T-cell (primary cell): ENCODE data around the gene MEN1. TPM values are rescaled to one million over a fixed set of nuclear protein-coding genes. Genes with fewer than 3 reads are reported as not detected.

ENCODE experiments used
- ATAC-seq, 4 experiments: fragments of 200-7000 bp in 3 of 4; fragments of 150-1000 bp in 1 of 4; cut with Tn5 transposase; replicated peaks in 1 of 4; 1 replicate in 3 of 4; 2 replicates in 1 of 4; pipeline ENCODE4 v1.10.0; 2021; ENCODE audit warnings: moderate library complexity in 3 of 4, mild to moderate bottlenecking in 2 of 4, moderate number of reproducible peaks in 1 of 4
- CTCF ChIA-PET, 2 donors: fragments of 300-600 bp; sonication (Branson Sonifier 250); formaldehyde crosslinking; loops; one replicate each; lab custom pipeline; 2022; ENCODE audit warnings: antibody characterized with exemption in 2 of 2; lab: Charles Lee
- POLR2A ChIA-PET, 2 donors: fragments of 300-600 bp; sonication (Branson Sonifier 250); formaldehyde crosslinking; loops; one replicate each; lab custom pipeline; 2022; ENCODE audit warnings: antibody characterized with exemption in 2 of 2; lab: Charles Lee
- DNase-seq, 35 experiments: peaks; one replicate each; pipeline versions ENCODE4 v3.0.0 to v3.0.0-alpha.2; 2013 to 2023
- H3K27ac ChIP-seq: one replicate; pipeline ENCODE4 v1.5.1; 2013; ENCODE audit warnings: low read length
- H3K27me3 ChIP-seq, 2 experiments: replicated peaks in 1 of 2; 1 replicate in 1 of 2; 2 replicates in 1 of 2; pipeline versions ENCODE4 v1.6.1 to v1.7.0; 2013; ENCODE audit warnings: low read length in 1 of 2, mixed read lengths in 1 of 2; ENCODE audit not compliant: control insufficient read depth in 2 of 2, insufficient read depth in 2 of 2; ENCODE audit errors: extremely low read depth in 1 of 2
- H3K36me3 ChIP-seq, 2 donors: 1 replicate in 1 of 2; 2 replicates in 1 of 2; pipeline versions ENCODE4 v1.6.1 to v1.7.0; 2013; ENCODE audit warnings: low read length in 1 of 2; ENCODE audit not compliant: control insufficient read depth in 2 of 2, insufficient read depth in 1 of 2; ENCODE audit errors: extremely low read depth in 1 of 2
- H3K4me1 ChIP-seq, 2 experiments: 1 replicate in 1 of 2; 2 replicates in 1 of 2; pipeline versions ENCODE4 v1.6.1 to v1.7.0; 2013; ENCODE audit warnings: low read length in 2 of 2, mixed read lengths in 1 of 2; ENCODE audit not compliant: insufficient read depth in 2 of 2, control insufficient read depth in 1 of 2; ENCODE audit errors: extremely low read depth in 1 of 2
- H3K4me3 ChIP-seq, 2 donors: 1 replicate in 1 of 2; 2 replicates in 1 of 2; pipeline versions ENCODE4 v1.5.1 to v1.7.0; 2013; ENCODE audit warnings: mild to moderate bottlenecking in 2 of 2, low read length in 1 of 2, moderate library complexity in 1 of 2; ENCODE audit not compliant: control insufficient read depth in 1 of 2; ENCODE audit errors: extremely low read depth in 1 of 2
- H3K9me3 ChIP-seq: 2 replicates; pipeline ENCODE4 v1.7.0; 2013
- H3K27ac Mint-ChIP-seq, 2 donors: one replicate each; pipeline ENCODE4 v1.8.0; 2020 to 2021; ENCODE audit warnings: mild to moderate bottlenecking in 2 of 2, mixed read lengths in 2 of 2
- H3K27me3 Mint-ChIP-seq, 2 donors: one replicate each; pipeline ENCODE4 v1.8.0; 2021 to 2022; ENCODE audit warnings: mixed read lengths in 2 of 2
- H3K36me3 Mint-ChIP-seq: one replicate; pipeline ENCODE4 v1.8.0; 2021; ENCODE audit warnings: mixed read lengths
- H3K4me1 Mint-ChIP-seq, 3 donors: one replicate each; pipeline ENCODE4 v1.8.0; 2020 to 2022; ENCODE audit warnings: mixed read lengths in 3 of 3, mild to moderate bottlenecking in 1 of 3
- H3K4me3 Mint-ChIP-seq, 3 donors: one replicate each; pipeline ENCODE4 v1.8.0; 2020 to 2022; ENCODE audit warnings: mild to moderate bottlenecking in 3 of 3, mixed read lengths in 3 of 3, moderate library complexity in 3 of 3
- H3K9me3 Mint-ChIP-seq, 3 donors: one replicate each; pipeline ENCODE4 v1.8.0; 2020 to 2022; ENCODE audit warnings: mixed read lengths in 3 of 3
- WGBS: methylation state at CpG from one replicate; pipeline ENCODE4 v1.1.5; 2013; ENCODE audit warnings: missing lambda C conversion rate; ENCODE audit not compliant: insufficient coverage; 5-methylcytosine and 5-hydroxymethylcytosine counted together
- total RNA-seq, 35 experiments: library from RNA in 6 of 35; stranded (reverse) in 6 of 35; fragments of 120-200 nt in 1 of 35; gene quantifications; one replicate each; pipeline versions ENCODE4 v1.2.1 to v1.2.4 and lab custom pipeline; 2013 to 2026

MEN1 gene
- total RNA-seq, 5 donors from 2014 or later (not counting 1 experiment from before 2014, with no cell fraction given), result 31.7 to 62.0 (median 49.6) TPM

GRCh38 chr11:64760759-64761420 lies 49.5 kb downstream of the MEN1 start:
- Mint-ChIP-seq H3K27ac (peak overlapping the region; percentile 88 to 93), H3K36me3 (peaks cover 34% of the 10 kb centered on the region), H3K4me1 (peaks cover 66 to 76% (median 74%) of the 10 kb centered on the region in 3 donors), H3K9me3 (no peaks in the 10 kb centered on the region), H3K4me3 (peak overlapping the region in 2 of 3 donors; percentile 21 to 86), H3K27me3 (no peaks in the 10 kb centered on the region)
- H3K4me3 ChIP-seq, result no peak overlapping the region
- 81% methylated on average over 6 of the region's 7 CpGs for WGBS
- peaks cover 17 to 39% of the 10 kb centered on the region in 2 donors for H3K36me3 ChIP-seq
- peaks cover 52 to 95% of the 10 kb centered on the region in 2 experiments for H3K4me1 ChIP-seq
- DNase-seq, result no peak
- CTCF ChIA-PET, result interaction anchor here (0.6 to 1.3 kb wide), 4 partner anchors 10 to 90 kb away, joined by 3 to 7 read pairs (median 4); no protein-coding TSS in a partner anchor
- no peaks in the 10 kb centered on the region for H3K9me3 ChIP-seq
- no peaks in the 10 kb centered on the region for H3K27me3 ChIP-seq
- peak overlapping the region; percentile 56 for H3K27ac ChIP-seq
- POLR2A ChIA-PET, result interaction anchor here (0.6 to 2.0 kb wide), 10 partner anchors 12 to 699 kb away, joined by 3 to 11 read pairs (median 3); no protein-coding TSS in a partner anchor
- no peak for ATAC-seq

- H3K4me3 Mint-ChIP-seq, result peak within 1 kb of the TSS in 1 of 3 donors; percentile 86
- ChIA-PET POLR2A (interaction anchor here (0.6 to 2.0 kb wide), 5 partner anchors 15 to 56 kb away, joined by 3 to 11 read pairs (median 4); no protein-coding TSS in a partner anchor), CTCF (interaction anchor here in 1 of 2 donors (0.7 to 1.3 kb wide), 3 partner anchors 9 to 15 kb away, joined by 3 to 7 read pairs (median 4); no protein-coding TSS in a partner anchor)
- H3K27ac Mint-ChIP-seq, result peak within 1 kb of the TSS; percentile 88 to 93
- ATAC-seq (peak in 1 of 4 experiments; percentile 5), DNase-seq (peak in 1 of 35 experiments; percentile 23)
- H3K4me1 Mint-ChIP-seq, result peaks cover 59 to 68% (median 67%) of the 10 kb centered on the region in 3 donors
- Histone ChIP-seq H3K36me3 (peaks cover 19 to 31% of the 10 kb centered on the region in 2 donors), H3K4me3 (no peak within 1 kb of the TSS), H3K9me3 (no peaks in the 10 kb centered on the region), H3K4me1 (peaks cover 47 to 94% of the 10 kb centered on the region in 2 experiments), H3K27ac (peak within 1 kb of the TSS; percentile 56), H3K27me3 (no peaks in the 10 kb centered on the region)
- peaks cover 26% of the 10 kb centered on the region for H3K36me3 Mint-ChIP-seq
- 91% methylated on average over 11 of the region's 24 CpGs for WGBS
- H3K9me3 Mint-ChIP-seq, result no peaks in the 10 kb centered on the region
- H3K27me3 Mint-ChIP-seq, result no peaks in the 10 kb centered on the region
Measured at GRCh38 chr11:64759722-64760719, 50.3 kb downstream of the MEN1 start, which contains the start of gene PYGM. TSS of gene PYGM (minus strand) at chr11:64759974. CDS start at chr11:64759898, 76 bp downstream.

- H3K4me1 Mint-ChIP-seq, result peaks cover 51 to 60% (median 59%) of the 10 kb centered on the region in 3 donors
- ChIA-PET POLR2A (interaction anchor here (0.6 to 0.8 kb wide), 4 partner anchors 18 to 1822 kb away, joined by 4 to 10 read pairs (median 6); no protein-coding TSS in a partner anchor), CTCF (interaction anchor here in 1 of 2 donors (0.7 to 1.3 kb wide), 3 partner anchors 8 to 15 kb away, joined by 3 to 7 read pairs (median 4); no protein-coding TSS in a partner anchor)
- ATAC-seq, result no peak
- H3K27ac Mint-ChIP-seq, result peak overlapping the region; percentile 22 to 93
- H3K4me3 Mint-ChIP-seq, result peak overlapping the region in 1 of 3 donors; percentile 60
- H3K36me3 ChIP-seq, result peaks cover 17 to 25% of the 10 kb centered on the region in 2 donors
- DNase-seq, result no peak
- no peaks in the 10 kb centered on the region for H3K9me3 ChIP-seq
- H3K27ac ChIP-seq, result no peak overlapping the region
- H3K27me3 Mint-ChIP-seq, result no peaks in the 10 kb centered on the region
- 95% methylated on average over 18 of the region's 21 CpGs for WGBS
- H3K27me3 ChIP-seq, result no peaks in the 10 kb centered on the region
- H3K9me3 Mint-ChIP-seq, result no peaks in the 10 kb centered on the region
- peaks cover 19% of the 10 kb centered on the region for H3K36me3 Mint-ChIP-seq
- peaks cover 41 to 90% of the 10 kb centered on the region in 2 experiments for H3K4me1 ChIP-seq
- H3K4me3 ChIP-seq, result no peak overlapping the region
Measured at GRCh38 chr11:64759131-64759721, 51.1 kb downstream of the MEN1 start.

- peaks cover 13% of the 10 kb centered on the region for H3K36me3 Mint-ChIP-seq
- H3K36me3 ChIP-seq, result peaks cover 17 to 28% of the 10 kb centered on the region in 2 donors
- peaks cover 44 to 54% (median 53%) of the 10 kb centered on the region in 3 donors for H3K4me1 Mint-ChIP-seq
- H3K27ac Mint-ChIP-seq, result peak overlapping the region in 1 of 2 donors; percentile 65
- no peak overlapping the region for H3K27ac ChIP-seq
- H3K4me3 ChIP-seq, result no peak overlapping the region
- peaks cover 37 to 88% of the 10 kb centered on the region in 2 experiments for H3K4me1 ChIP-seq
- ATAC-seq, result no peak
- ChIA-PET POLR2A (interaction anchor here in 1 of 2 donors (0.5 to 0.6 kb wide), 3 partner anchors 114 to 1823 kb away, joined by 4 to 8 read pairs (median 4); no protein-coding TSS in a partner anchor), CTCF (no interaction called here)
- no peaks in the 10 kb centered on the region for H3K9me3 ChIP-seq
- 98% methylated on average over 5 of the region's 15 CpGs for WGBS
- DNase-seq, result peak in 1 of 35 experiments; percentile 23
- H3K4me3 Mint-ChIP-seq, result no peak overlapping the region
- H3K27me3 ChIP-seq, result no peaks in the 10 kb centered on the region
- no peaks in the 10 kb centered on the region for H3K27me3 Mint-ChIP-seq
- no peaks in the 10 kb centered on the region for H3K9me3 Mint-ChIP-seq
Measured at GRCh38 chr11:64758330-64759079, 51.8 kb downstream of the MEN1 start.

GRCh38 chr11:64757549-64758329 lies 52.6 kb downstream of the MEN1 start:
- peak overlapping the region; percentile 68 to 76 for H3K27ac Mint-ChIP-seq
- Histone ChIP-seq H3K36me3 (peaks cover 17 to 31% of the 10 kb centered on the region in 2 donors), H3K9me3 (no peaks in the 10 kb centered on the region), H3K4me3 (no peak overlapping the region), H3K27ac (no peak overlapping the region), H3K4me1 (peaks cover 29 to 85% of the 10 kb centered on the region in 2 experiments), H3K27me3 (no peaks in the 10 kb centered on the region)
- ChIA-PET POLR2A (no interaction called here), CTCF (no interaction called here)
- H3K36me3 Mint-ChIP-seq, result peaks cover 10% of the 10 kb centered on the region
- peaks cover 41 to 48% (median 48%) of the 10 kb centered on the region in 3 donors for H3K4me1 Mint-ChIP-seq
- no peaks in the 10 kb centered on the region for H3K27me3 Mint-ChIP-seq
- DNase-seq (peak in 1 of 35 experiments; percentile 21), ATAC-seq (no peak)
- no peaks in the 10 kb centered on the region for H3K9me3 Mint-ChIP-seq
- no peak overlapping the region for H3K4me3 Mint-ChIP-seq
- WGBS, result 97% methylated on average over 11 of the region's 19 CpGs
